Ectodermal cell (in vitro differentiated cells): ENCODE results near the gene PRPF31.
"Not testable (repeated sequence)": the region's sequence is repeated elsewhere in the genome, so short reads cannot be mapped to it uniquely, and the experiment has no call there.

ENCODE experiments used
- H3K27ac ChIP-seq: 2 replicates; pipeline ENCODE4 v1.7.0; 2013; ENCODE audit warnings: mild to moderate bottlenecking, low read depth, low read length; ENCODE audit not compliant: insufficient read depth, poor library complexity, severe bottlenecking
- H3K27me3 ChIP-seq: 2 replicates; pipeline ENCODE4 v1.7.0; 2013; ENCODE audit warnings: mild to moderate bottlenecking, low read length; ENCODE audit not compliant: insufficient read depth, control insufficient read depth, poor library complexity, severe bottlenecking
- H3K36me3 ChIP-seq: one replicate; pipeline ENCODE4 v1.7.0; 2013; ENCODE audit warnings: low read length; ENCODE audit not compliant: control insufficient read depth, insufficient read depth
- H3K4me1 ChIP-seq: one replicate; pipeline ENCODE4 v1.7.0; 2013; ENCODE audit warnings: low read length; ENCODE audit not compliant: control insufficient read depth, insufficient read depth
- H3K4me3 ChIP-seq: 2 replicates; pipeline ENCODE4 v1.7.0; 2013; ENCODE audit warnings: low read depth, low read length, control low read depth; ENCODE audit not compliant: insufficient read depth
- H3K9me3 ChIP-seq: 2 replicates; pipeline ENCODE4 v1.7.0; 2013; ENCODE audit warnings: mild to moderate bottlenecking, low read length, moderate library complexity; ENCODE audit not compliant: control insufficient read depth
- WGBS, 2 experiments: methylation state at CpG; one replicate each; pipeline ENCODE4 v1.1.7; 2013; ENCODE audit warnings: missing lambda C conversion rate in 2 of 2; 5-methylcytosine and 5-hydroxymethylcytosine counted together

The PRPF31 gene

DNA sequence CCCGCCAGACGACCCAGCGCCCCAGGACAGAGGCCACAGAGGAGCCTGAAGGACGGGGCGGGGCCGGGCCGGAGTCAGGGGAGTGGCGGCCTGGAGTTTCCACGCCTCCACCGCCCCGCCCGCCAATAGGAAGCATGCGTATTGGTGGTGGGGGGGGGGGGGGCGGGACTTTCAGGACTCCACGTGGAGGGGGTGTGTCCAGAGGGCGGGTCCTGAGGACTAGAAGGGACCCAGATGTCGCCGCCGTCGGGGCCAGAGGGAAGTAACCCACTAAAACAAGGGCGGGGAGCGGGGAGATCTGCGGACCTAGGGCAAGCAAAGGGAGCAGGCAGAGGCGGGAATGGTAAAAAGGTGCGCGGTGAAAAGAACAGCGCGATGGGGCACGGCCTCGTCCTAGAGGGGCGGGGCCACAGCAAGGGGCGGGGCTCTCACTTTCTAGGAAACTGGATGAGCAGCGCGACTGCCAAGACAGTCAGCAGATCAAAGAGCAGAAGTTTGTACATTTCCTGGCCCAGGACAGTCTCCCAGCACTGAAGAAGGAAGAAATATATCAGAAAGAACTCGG, 46.8 kb downstream of the PRPF31 start:
- H3K4me1 ChIP-seq: peaks cover 15% of the 10 kb centered on the region
- 22 to 24% methylated on average over 32 to 34 of the region's 35 CpGs for WGBS, 2 experiments
- no peaks in the 10 kb centered on the region for H3K9me3 ChIP-seq
- no peak overlapping the region for H3K27ac ChIP-seq
- H3K4me3 ChIP-seq: no peak overlapping the region
- H3K36me3 ChIP-seq: no peaks in the 10 kb centered on the region
- H3K27me3 ChIP-seq: peaks cover 4% of the 10 kb centered on the region

DNA sequence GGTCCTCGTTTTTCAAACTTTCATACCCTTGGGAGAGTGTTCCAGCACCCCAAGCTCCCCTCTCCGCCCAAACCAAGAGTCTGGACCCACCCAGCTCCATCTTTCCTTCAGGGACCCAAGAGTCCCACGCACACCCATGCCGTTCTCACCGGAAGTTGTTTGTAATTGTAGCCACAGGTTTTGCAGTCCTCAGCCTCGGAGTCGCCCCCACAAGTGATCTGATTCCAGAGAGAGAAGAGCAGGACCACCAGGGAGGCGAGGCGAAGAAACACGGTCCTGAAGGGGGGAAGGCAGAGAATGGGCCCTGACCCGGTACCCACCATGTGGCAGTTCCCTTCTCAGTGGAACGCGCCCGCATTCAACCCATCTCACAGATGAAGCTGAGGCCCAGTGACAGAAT, 47.3 kb downstream of the PRPF31 start:
- no peak overlapping the region for H3K27ac ChIP-seq

DNA sequence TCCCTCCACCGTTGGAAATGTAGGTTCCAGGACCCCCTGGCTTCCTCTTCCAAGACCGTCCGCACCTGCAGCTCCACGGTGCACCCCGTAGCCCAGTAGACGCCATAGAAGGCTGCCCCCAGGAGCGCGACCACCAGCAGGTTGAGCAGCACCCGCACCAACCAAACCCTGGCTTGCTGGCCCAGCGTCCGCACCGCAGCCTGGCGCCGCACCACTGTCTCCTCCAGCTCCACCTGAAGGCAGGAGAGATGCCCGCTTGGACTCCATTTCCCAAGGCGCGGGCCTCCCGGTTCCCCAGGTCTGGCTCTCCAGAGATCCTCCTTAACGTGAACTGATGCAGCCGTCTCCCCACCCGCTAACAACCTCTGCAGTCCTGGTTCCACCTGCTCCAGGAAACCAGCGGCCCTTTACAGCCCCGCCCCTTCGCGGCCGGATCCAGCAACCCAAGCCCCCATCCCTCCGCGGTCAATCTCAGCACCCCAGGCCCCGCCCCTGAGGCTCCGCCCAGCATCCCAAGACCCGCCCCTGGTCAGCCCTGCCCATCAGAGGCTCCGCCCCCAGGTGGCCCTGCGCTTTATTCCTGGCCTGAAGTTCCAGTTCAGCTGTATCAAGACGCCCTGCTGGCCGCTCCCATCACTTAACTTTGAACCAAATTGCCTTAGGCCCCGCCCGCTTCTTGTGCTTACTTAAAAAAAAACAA, 49.0 kb downstream of the PRPF31 start:
- WGBS, 2 experiments: 55 to 57% methylated on average over 36 to 37 of the region's 37 CpGs
- Histone ChIP-seq H3K36me3 (no peaks in the 10 kb centered on the region), H3K27me3 (peaks cover 4% of the 10 kb centered on the region), H3K4me1 (peaks cover 7% of the 10 kb centered on the region), H3K27ac (no peak overlapping the region), H3K4me3 (no peak overlapping the region), H3K9me3 (no peaks in the 10 kb centered on the region)

More for the DNA sequence above, 47.3 kb downstream of the PRPF31 start:
- no peaks in the 10 kb centered on the region for H3K36me3 ChIP-seq
- peaks cover 15% of the 10 kb centered on the region for H3K4me1 ChIP-seq
- 89 to 91% methylated on average over 14 of the region's 14 CpGs for WGBS, 2 experiments
- no peak overlapping the region for H3K4me3 ChIP-seq
- H3K9me3 ChIP-seq: no peaks in the 10 kb centered on the region
- peaks cover 4% of the 10 kb centered on the region for H3K27me3 ChIP-seq

DNA sequence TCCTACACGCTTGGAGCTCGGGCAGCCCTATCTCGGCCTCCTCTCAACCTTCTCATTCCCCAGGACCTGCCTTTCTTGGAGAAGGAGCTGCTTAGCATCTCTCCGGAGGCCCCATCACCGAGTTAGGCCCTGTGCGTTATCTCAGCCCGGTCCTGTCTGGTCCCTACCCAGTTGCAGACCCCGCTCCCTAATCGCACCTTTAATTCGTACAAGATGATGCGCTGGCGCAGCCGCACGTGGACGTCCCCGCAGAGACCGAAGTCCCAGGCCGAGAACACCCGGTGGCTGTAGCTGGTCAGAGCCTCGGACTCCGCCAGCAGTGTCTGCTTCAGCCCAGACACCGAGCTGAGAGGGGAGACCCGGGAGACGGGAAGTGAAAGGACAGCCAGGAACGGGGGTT, 49.7 kb downstream of the PRPF31 start:
- peaks cover 7% of the 10 kb centered on the region for H3K4me1 ChIP-seq
- H3K4me3 ChIP-seq: no peak overlapping the region
- no peaks in the 10 kb centered on the region for H3K9me3 ChIP-seq
- WGBS, 2 experiments: 94 to 95% methylated on average over 25 of the region's 25 CpGs
- H3K27ac ChIP-seq: no peak overlapping the region
- peaks cover 4% of the 10 kb centered on the region for H3K27me3 ChIP-seq
- no peaks in the 10 kb centered on the region for H3K36me3 ChIP-seq

DNA sequence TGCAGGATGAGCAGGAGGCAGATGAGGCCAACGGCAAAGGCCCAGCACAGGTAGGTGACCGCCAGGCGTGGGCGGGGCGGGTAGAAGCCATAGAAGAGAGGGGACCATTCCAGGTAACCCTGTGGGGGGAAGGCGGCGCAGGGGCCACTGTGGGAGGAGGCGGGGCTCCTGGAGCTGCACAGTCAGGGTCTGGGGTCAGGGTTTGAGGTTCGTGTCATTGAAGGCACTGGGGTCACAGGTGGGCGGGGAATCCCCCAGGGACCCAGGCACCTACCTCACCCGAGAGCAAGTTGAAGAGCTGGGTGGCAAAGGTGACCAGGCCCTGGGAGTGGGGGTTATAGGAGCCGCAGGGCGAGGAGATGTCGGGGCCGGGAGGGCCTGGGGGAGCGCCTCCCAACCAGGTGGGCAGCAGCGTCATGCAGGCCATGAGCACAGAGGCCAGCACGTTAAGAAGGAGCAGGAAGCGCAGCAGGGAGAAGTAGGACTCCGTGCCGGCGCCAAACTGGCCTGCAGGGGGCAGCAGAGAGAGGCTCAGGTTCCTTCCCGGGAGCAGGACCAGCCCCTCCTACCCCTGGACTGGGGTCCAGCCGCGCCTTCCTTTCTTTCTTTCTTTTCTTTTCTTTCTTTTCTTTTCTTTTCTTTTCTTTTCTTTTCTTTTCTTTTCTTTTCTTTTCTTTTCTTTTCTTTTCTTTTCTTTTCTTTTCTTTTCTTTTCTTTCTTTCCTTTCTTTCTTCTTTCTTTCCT, 52.8 kb downstream of the PRPF31 start:
- Histone ChIP-seq H3K9me3 (no peaks in the 10 kb centered on the region), H3K27ac (no peak overlapping the region), H3K27me3 (peaks cover 4% of the 10 kb centered on the region), H3K4me3 (no peak overlapping the region), H3K4me1 (peaks cover 6% of the 10 kb centered on the region), H3K36me3 (no peaks in the 10 kb centered on the region)
- WGBS, 2 experiments: 35 to 37% methylated on average over 25 of the region's 25 CpGs

DNA sequence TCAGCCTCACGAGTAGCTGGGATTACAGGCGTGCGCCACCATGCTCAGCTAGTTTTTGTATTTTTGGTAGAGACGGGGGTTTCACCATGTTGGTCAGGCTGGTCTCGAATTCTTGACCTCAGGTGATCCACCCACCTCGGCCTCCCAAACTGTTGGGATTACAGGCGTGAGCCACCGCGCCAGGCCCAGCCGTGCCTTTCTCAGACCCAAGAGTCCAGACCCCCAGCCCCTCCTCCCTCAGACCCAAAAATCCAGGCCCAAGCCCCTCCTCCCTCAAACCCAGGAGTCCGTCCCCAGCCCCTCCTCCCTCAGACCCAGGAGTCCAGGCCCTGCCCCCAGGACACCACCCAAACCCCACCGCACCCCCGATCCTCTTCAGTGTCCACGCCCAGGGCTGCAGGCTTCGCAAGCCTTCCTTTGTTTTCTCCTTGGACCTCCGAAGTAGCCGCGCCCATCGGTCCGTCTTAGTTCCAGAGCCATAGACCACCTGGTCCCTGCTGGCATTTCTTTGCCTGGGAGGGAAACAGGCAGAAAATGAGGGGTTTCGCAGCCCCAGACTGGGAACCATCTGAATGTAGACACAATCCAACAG, 53.7 kb downstream of the PRPF31 start:
- H3K27me3 ChIP-seq: peaks cover 2% of the 10 kb centered on the region
- no peaks in the 10 kb centered on the region for H3K9me3 ChIP-seq
- H3K4me3 ChIP-seq: no peak overlapping the region
- H3K36me3 ChIP-seq: no peaks in the 10 kb centered on the region
- H3K27ac ChIP-seq: no peak overlapping the region
- H3K4me1 ChIP-seq: peaks cover 6% of the 10 kb centered on the region
- 91% methylated on average over 21 of the region's 21 CpGs for WGBS, 2 experiments

DNA sequence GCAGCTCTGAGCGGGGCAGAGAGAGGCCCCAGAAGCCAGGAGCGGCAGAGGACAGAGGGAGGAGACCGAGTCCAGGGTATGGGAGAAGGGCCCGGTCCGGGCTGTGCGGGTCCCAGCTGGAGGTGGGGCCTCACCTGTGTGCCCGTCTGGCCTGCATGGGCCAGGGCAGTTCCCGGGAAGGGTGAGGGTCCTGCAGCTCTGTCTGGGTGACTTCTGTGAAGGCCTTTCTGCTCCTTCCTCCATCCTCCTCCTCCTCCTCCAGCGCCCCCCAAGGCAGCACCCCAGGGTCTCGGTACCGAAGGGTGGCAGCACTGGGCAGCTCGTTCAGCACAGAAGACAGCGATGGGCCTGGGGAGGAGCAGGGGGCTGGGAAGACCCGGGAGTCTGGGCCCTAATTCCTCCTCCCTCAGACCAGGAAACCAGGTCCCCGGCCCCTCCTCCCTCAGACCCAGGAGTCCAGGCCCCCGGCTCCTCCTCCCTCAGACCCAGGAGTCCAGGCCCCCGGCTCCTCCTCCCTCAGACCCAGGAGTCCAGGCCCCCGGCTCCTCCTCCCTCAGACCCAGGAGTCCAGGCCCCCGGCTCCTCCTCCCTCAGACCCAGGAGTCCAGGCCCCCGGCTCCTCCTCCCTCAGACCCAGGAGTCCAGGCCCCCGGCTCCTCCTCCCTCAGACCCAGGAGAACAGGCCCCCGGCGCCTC, 56.3 kb downstream of the PRPF31 start:
- H3K36me3 ChIP-seq, H3K27ac ChIP-seq, H3K27me3 ChIP-seq, H3K4me3 ChIP-seq, H3K9me3 ChIP-seq, H3K4me1 ChIP-seq: not testable (repeated sequence)
- WGBS, 2 experiments: 80 to 85% methylated on average over 17 to 19 of the region's 23 CpGs

DNA sequence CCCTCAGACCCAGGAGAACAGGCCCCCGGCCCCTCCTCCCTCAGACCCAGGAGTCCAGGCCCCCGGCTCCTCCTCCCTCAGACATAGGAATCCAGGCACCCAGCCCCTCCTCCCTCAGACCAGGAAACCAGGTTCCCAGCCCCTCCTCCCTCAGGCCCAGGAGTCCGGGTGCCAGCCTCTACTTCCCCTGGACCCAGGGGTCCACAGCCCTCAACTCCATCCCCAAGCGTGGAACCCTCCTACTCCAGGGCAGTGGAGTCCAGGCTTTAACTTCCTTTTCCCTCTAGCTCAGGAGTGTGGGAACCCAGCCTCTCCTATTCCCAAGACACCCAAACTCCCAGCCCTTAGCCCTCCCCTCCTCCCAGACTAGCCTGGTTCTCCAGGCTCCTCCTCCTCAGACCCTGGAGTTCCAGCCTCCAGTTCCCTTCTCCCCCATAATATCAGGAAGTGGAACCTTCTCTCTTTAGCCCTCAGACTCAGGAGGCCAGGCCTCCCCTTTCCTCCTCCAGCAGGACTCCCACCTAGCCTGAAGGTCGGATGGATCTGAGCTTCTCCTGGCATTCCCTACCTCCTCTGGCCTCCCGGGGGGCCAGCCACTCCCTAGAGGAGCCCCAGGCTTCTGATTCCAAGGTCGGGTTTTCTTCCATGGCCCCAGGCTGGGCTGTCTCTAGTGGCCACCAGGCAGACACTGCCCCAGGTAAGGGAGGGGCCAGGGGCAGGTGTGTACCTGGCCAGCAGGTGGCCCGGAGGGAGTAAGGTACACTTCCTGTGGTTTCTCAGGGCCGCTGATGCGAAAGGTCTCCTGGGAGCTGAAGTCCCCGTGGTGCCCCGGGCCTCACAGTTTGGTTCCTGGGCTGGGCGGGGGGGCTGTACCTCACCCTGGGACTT, 57.2 kb downstream of the PRPF31 start, which contains the start of gene TMC4:
Gene TMC4, minus strand, starts transcription at position 690 of the 888 bp plus-strand sequence. Its CDS starts 43 bp downstream, at position 647.
- WGBS, 2 experiments: 35 to 38% methylated on average over 13 of the region's 13 CpGs
- H3K4me3 ChIP-seq: no peak within 1 kb of the TSS
- no peaks in the 10 kb centered on the region for H3K27me3 ChIP-seq
- H3K27ac ChIP-seq: no peak within 1 kb of the TSS
- peaks cover 4% of the 10 kb centered on the region for H3K36me3 ChIP-seq
- peaks cover 6% of the 10 kb centered on the region for H3K4me1 ChIP-seq
- no peaks in the 10 kb centered on the region for H3K9me3 ChIP-seq

DNA sequence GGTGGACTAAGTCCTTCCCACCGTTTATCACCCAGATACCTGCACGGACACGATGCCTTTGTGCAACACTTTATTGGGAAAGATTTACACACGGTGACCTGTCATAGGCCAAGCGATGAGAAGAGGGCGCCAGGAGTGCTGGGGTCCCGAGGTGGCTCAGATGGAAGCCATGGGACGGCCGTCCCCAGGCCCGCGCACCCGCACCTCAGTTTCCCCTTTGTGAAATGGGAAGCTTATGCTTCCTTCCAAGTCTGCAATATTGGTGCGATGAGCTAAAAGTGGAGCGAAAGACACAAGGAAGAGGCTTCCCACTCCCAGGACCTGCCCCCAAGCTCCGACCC, 57.8 kb downstream of the PRPF31 start:
- H3K27me3 ChIP-seq: no peaks in the 10 kb centered on the region
- 66 to 72% methylated on average over 15 of the region's 15 CpGs for WGBS, 2 experiments
- H3K27ac ChIP-seq: no peak overlapping the region
- H3K36me3 ChIP-seq: peaks cover 4% of the 10 kb centered on the region
- no peaks in the 10 kb centered on the region for H3K9me3 ChIP-seq
- H3K4me1 ChIP-seq: peaks cover 6% of the 10 kb centered on the region
- no peak overlapping the region for H3K4me3 ChIP-seq
